Measurements from ENCODE around the gene SF1. TPM values are rescaled to one million over a fixed set of nuclear protein-coding genes. Genes with fewer than 3 reads are reported as not detected.

SF1 gene
- total RNA-seq, 1 experiment from 2014 or later = 386 TPM

GRCh38 chr11:64723117-64723906 is 55.0 kb downstream of the SF1 start, which contains the start of gene NRXN2:
NRXN2 (minus strand) TSS chr11:64723197; CDS start chr11:64713699, 9,498 bp downstream.
- Mint-ChIP-seq H3K4me3 (ENCODE audit: unreplicated experiment) (peak within 1 kb of the TSS; percentile 62), H3K27me3 (ENCODE audit: insufficient read depth, unreplicated experiment) (peaks cover 16% of the 10 kb centered on the region), H3K4me1 (ENCODE audit: low read depth, unreplicated experiment) (peaks cover 12% of the 10 kb centered on the region), H3K36me3 (ENCODE audit: insufficient read depth, unreplicated experiment) (no peaks in the 10 kb centered on the region), H3K27ac (ENCODE audit: unreplicated experiment) (no peak within 1 kb of the TSS), H3K9me3 (ENCODE audit: unreplicated experiment) (no peaks in the 10 kb centered on the region)
- ChIA-PET CTCF (interaction anchor here (1.1 to 1.8 kb wide), 2 partner anchors 10 to 35 kb away, joined by 3 to 5 read pairs; no protein-coding TSS in a partner anchor), POLR2A (no interaction called here)
- H3K36me3 ChIP-seq (ENCODE audit: control insufficient read depth, insufficient read depth, low read length) = no peaks in the 10 kb centered on the region
- H3K9me3 ChIP-seq = no peaks in the 10 kb centered on the region
- peaks cover 5% of the 10 kb centered on the region; the same call in 1 of the 2 replicates for H3K27me3 ChIP-seq (replicated peaks; ENCODE audit: control insufficient read depth, insufficient read depth, low read length)
- intact Hi-C loops (cut with micrococcal nuclease; ENCODE audit: unreplicated experiment) = loop anchor here (1.0 kb wide), 1 partner anchor 35 kb away; no protein-coding TSS in a partner anchor
- peaks cover 24% of the 10 kb centered on the region for H3K4me1 ChIP-seq
- no TSS peak for BruUV-seq (replicated peaks)
- peak within 1 kb of the TSS; percentile 74 for H3K4me3 ChIP-seq (ENCODE audit: low read depth, low read length)
- TF ChIP-seq CTCF (IDR thresholded peaks at IDR 0.05; ENCODE audit: insufficient read depth in 1 of 2, low read depth in 1 of 2, low read length in 1 of 2, severe bottlenecking in 1 of 2, unreplicated experiment in 1 of 2) = peak; percentile 93 to 96
- peak; percentile 86 to 90 for DNase-seq

GRCh38 chr11:64722141-64723065 is 55.9 kb downstream of the SF1 start:
- H3K4me3 ChIP-seq (ENCODE audit: low read depth, low read length) = no peak overlapping the region
- Mint-ChIP-seq H3K27ac (ENCODE audit: unreplicated experiment) (no peak overlapping the region), H3K4me3 (ENCODE audit: unreplicated experiment) (no peak overlapping the region), H3K9me3 (ENCODE audit: unreplicated experiment) (no peaks in the 10 kb centered on the region), H3K27me3 (ENCODE audit: insufficient read depth, unreplicated experiment) (peaks cover 21% of the 10 kb centered on the region), H3K36me3 (ENCODE audit: insufficient read depth, unreplicated experiment) (no peaks in the 10 kb centered on the region), H3K4me1 (ENCODE audit: low read depth, unreplicated experiment) (peaks cover 12% of the 10 kb centered on the region)
- intact Hi-C loops (cut with micrococcal nuclease; ENCODE audit: unreplicated experiment) = loop anchor here (1.0 kb wide), 1 partner anchor 34 kb away; no protein-coding TSS in a partner anchor
- H3K4me1 ChIP-seq = peaks cover 24% of the 10 kb centered on the region
- no peaks in the 10 kb centered on the region for H3K36me3 ChIP-seq (ENCODE audit: control insufficient read depth, insufficient read depth, low read length)
- no peaks in the 10 kb centered on the region for H3K9me3 ChIP-seq
- BruUV-seq (replicated peaks) = no TSS peak
- ChIA-PET CTCF (interaction anchor here (0.7 to 1.8 kb wide), 3 partner anchors 9 to 34 kb away, joined by 3 to 5 read pairs (median 5); no protein-coding TSS in a partner anchor), POLR2A (no interaction called here)
- DNase-seq = no peak
- H3K27me3 ChIP-seq (replicated peaks; ENCODE audit: control insufficient read depth, insufficient read depth, low read length) = peaks cover 5% of the 10 kb centered on the region; the same call in 1 of the 2 replicates
- TF ChIP-seq CTCF (IDR thresholded peaks at IDR 0.05; ENCODE audit: insufficient read depth in 1 of 2, low read depth in 1 of 2, low read length in 1 of 2, severe bottlenecking in 1 of 2, unreplicated experiment in 1 of 2) = no peak

- peaks cover 26% of the 10 kb centered on the region for H3K27me3 Mint-ChIP-seq (ENCODE audit: insufficient read depth, unreplicated experiment)
Observed at GRCh38 chr11:64721359-64721699, 57.0 kb downstream of the SF1 start.

More at GRCh38 chr11:64721359-64721699, 57.0 kb downstream of the SF1 start:
- Mint-ChIP-seq H3K4me1 (ENCODE audit: low read depth, unreplicated experiment) (peaks cover 12% of the 10 kb centered on the region), H3K9me3 (ENCODE audit: unreplicated experiment) (no peaks in the 10 kb centered on the region), H3K36me3 (ENCODE audit: insufficient read depth, unreplicated experiment) (no peaks in the 10 kb centered on the region), H3K4me3 (ENCODE audit: unreplicated experiment) (no peak overlapping the region), H3K27ac (ENCODE audit: unreplicated experiment) (no peak overlapping the region)
- peaks cover 24% of the 10 kb centered on the region for H3K4me1 ChIP-seq
- H3K27me3 ChIP-seq (replicated peaks; ENCODE audit: control insufficient read depth, insufficient read depth, low read length) = peaks cover 7% of the 10 kb centered on the region; the same call in 1 of the 2 replicates
- DNase-seq = no peak
- no TSS peak for BruUV-seq (replicated peaks)
- ChIA-PET CTCF (interaction anchor here (0.7 kb wide), 1 partner anchor 14 kb away, joined by 5 read pairs; no protein-coding TSS in a partner anchor), POLR2A (no interaction called here)
- no peak overlapping the region for H3K4me3 ChIP-seq (ENCODE audit: low read depth, low read length)
- no peaks in the 10 kb centered on the region for H3K9me3 ChIP-seq
- TF ChIP-seq CTCF (IDR thresholded peaks at IDR 0.05; ENCODE audit: insufficient read depth in 1 of 2, low read depth in 1 of 2, low read length in 1 of 2, severe bottlenecking in 1 of 2, unreplicated experiment in 1 of 2) = no peak
- H3K36me3 ChIP-seq (ENCODE audit: control insufficient read depth, insufficient read depth, low read length) = no peaks in the 10 kb centered on the region
- intact Hi-C loops (cut with micrococcal nuclease; ENCODE audit: unreplicated experiment) = no loop called here
